Endothelial cell of umbilical vein (primary cell): ENCODE data around the gene PTGES2. TPM values are rescaled to one million over a fixed set of nuclear protein-coding genes. Genes with fewer than 3 reads are reported as not detected.
A peak's percentile ranks its signal among the peaks of the same experiment; 100 is the strongest.

Experiments
- BruUV-seq: library from RNA; stranded (reverse); fragments of 400-500 nt; replicated peaks from 2 replicates; lab custom pipeline; 2021; lab: Mats Ljungman, UMichigan
- CTCF ChIA-PET: fragments of 300-600, 350-600 bp; sonication (Branson Sonifier 250); formaldehyde crosslinking; loops from one replicate; lab custom pipeline; 2021; ENCODE audit warnings: antibody characterized with exemption, inconsistent platforms; lab: Charles Lee
- POLR2A ChIA-PET: fragments of 300-600, 350-600 bp; sonication (Branson Sonifier 250); formaldehyde crosslinking; loops from one replicate; lab custom pipeline; 2021; ENCODE audit warnings: antibody characterized with exemption, inconsistent platforms; lab: Charles Lee
- DNase-seq: peaks from one replicate; pipeline ENCODE4 v3.0.0-alpha.2; 2011; ENCODE audit warnings: low read depth, low spot score
- FAIRE-seq: peaks from 2 replicates; lab custom pipeline; 2011; peaks lifted over from hg19 to GRCh38; lab: Jason Lieb, UNC
- H2AFZ ChIP-seq: 2 replicates; pipeline ENCODE4 v1.6.0; 2012; ENCODE audit warnings: low read depth, low read length, control low read depth, inconsistent platforms
- H3K27ac ChIP-seq: 2 replicates; pipeline ENCODE4 v1.5.1; 2011; ENCODE audit warnings: low read depth, mild to moderate bottlenecking, control low read depth, low read length, moderate library complexity; ENCODE audit not compliant: insufficient read depth
- H3K27me3 ChIP-seq, 2 experiments: 2 replicates each; pipeline versions ENCODE4 v1.6.0 to v1.6.1; 2011; ENCODE audit warnings: low read length in 2 of 2, mixed read lengths in 1 of 2; ENCODE audit not compliant: control insufficient read depth in 2 of 2, insufficient read depth in 2 of 2
- H3K36me3 ChIP-seq, 2 experiments: 2 replicates in 1 of 2; 3 replicates in 1 of 2; pipeline ENCODE4 v1.5.1; 2011; ENCODE audit warnings: low read length in 2 of 2, mild to moderate bottlenecking in 1 of 2, moderate library complexity in 1 of 2; ENCODE audit not compliant: control insufficient read depth in 2 of 2, insufficient read depth in 2 of 2; ENCODE audit errors: extremely low read depth in 1 of 2
- H3K4me1 ChIP-seq: 3 replicates; pipeline ENCODE4 v1.5.1; 2011; ENCODE audit warnings: mild to moderate bottlenecking, low read length; ENCODE audit not compliant: control insufficient read depth, insufficient read depth; ENCODE audit errors: extremely low read depth
- H3K4me2 ChIP-seq: 2 replicates; pipeline ENCODE4 v1.6.1; 2011; ENCODE audit warnings: low read length, control low read depth, mixed read lengths; ENCODE audit not compliant: insufficient read depth
- H3K4me3 ChIP-seq, 3 experiments: fragments of 200-600 bp in 1 of 3; sonication (generic), shearing (Covaris generic) in 1 of 3; replicated peaks in 1 of 3; 2 replicates each; pipeline ENCODE4 v1.5.1; 2011 to 2016; ENCODE audit warnings: control low read depth in 3 of 3, low read length in 3 of 3, mild to moderate bottlenecking in 2 of 3, inconsistent platforms in 1 of 3, low read depth in 1 of 3, moderate library complexity in 1 of 3; ENCODE audit not compliant: insufficient read depth in 1 of 3
- H3K79me2 ChIP-seq: 2 replicates; pipeline ENCODE4 v1.6.0; 2012; ENCODE audit warnings: low read length, inconsistent platforms; ENCODE audit not compliant: control insufficient read depth, insufficient read depth
- H3K9ac ChIP-seq: replicated peaks from 2 replicates; pipeline ENCODE3; 2011; ENCODE audit warnings: low read length, control low read depth; ENCODE audit not compliant: insufficient read depth; ENCODE audit errors: extremely low read depth
- H3K9me1 ChIP-seq: replicated peaks from 3 replicates; pipeline ENCODE4 v1.6.0; 2011; ENCODE audit warnings: mild to moderate bottlenecking, low read length; ENCODE audit not compliant: control insufficient read depth, insufficient read depth; ENCODE audit errors: extremely low read depth
- H3K9me3 ChIP-seq: replicated peaks from 2 replicates; pipeline ENCODE4 v1.5.1; 2012; ENCODE audit warnings: low read length, inconsistent platforms; ENCODE audit not compliant: control insufficient read depth, insufficient read depth
- H4K20me1 ChIP-seq: replicated peaks from 2 replicates; pipeline ENCODE3; 2011; ENCODE audit warnings: mild to moderate bottlenecking, low read length; ENCODE audit not compliant: control insufficient read depth, insufficient read depth; ENCODE audit errors: extremely low read depth
- EZH2 ChIP-seq: IDR thresholded peaks from 2 replicates; pipeline ENCODE4 v1.6.1; 2012; ENCODE audit warnings: borderline replicate concordance, low read depth, mild to moderate bottlenecking, moderate library complexity, low read length, inconsistent platforms; ENCODE audit not compliant: severe bottlenecking
- FOS ChIP-seq: IDR thresholded peaks from 2 replicates; pipeline ENCODE4 v1.6.1; 2011; ENCODE audit warnings: mild to moderate bottlenecking, low read length, moderate library complexity, borderline replicate concordance; ENCODE audit not compliant: insufficient read depth
- GATA2 ChIP-seq: IDR thresholded peaks from 2 replicates; pipeline ENCODE4 v1.7.0; 2011; ENCODE audit warnings: low read depth, mild to moderate bottlenecking, moderate library complexity, mixed read lengths, low read length; ENCODE audit not compliant: insufficient read length, insufficient read depth
- JUN ChIP-seq: IDR thresholded peaks from 2 replicates; pipeline ENCODE4 v1.6.1; 2011; ENCODE audit warnings: borderline replicate concordance, low read depth; ENCODE audit not compliant: insufficient read length, insufficient read depth
- MYC ChIP-seq: IDR thresholded peaks from one replicate; pipeline ENCODE4 v1.6.1; 2011; ENCODE audit warnings: mild to moderate bottlenecking, low read depth, low read length
- POLR2A ChIP-seq: IDR thresholded peaks from 2 replicates; pipeline ENCODE4 v1.6.1; 2012; ENCODE audit warnings: low read depth, mild to moderate bottlenecking, control low read depth, low read length
- POLR2AphosphoS5 ChIP-seq: IDR thresholded peaks from 2 replicates; pipeline ENCODE4 v1.6.1; 2012; ENCODE audit warnings: low read depth, mild to moderate bottlenecking, control low read depth, low read length, moderate library complexity; ENCODE audit not compliant: insufficient read depth
- dilution Hi-C: fragments of 300-500 bp; cut with MboI; formaldehyde crosslinking; loops from one replicate; pipeline ENCODE4 v1.15.0; 2019; ENCODE audit warnings: low sequenced_read_pairs; ENCODE audit not compliant: extremely low pct_ligation_motif_present
- intact Hi-C: fragments of 100-400 bp; cut with micrococcal nuclease; formaldehyde crosslinking; loops from one replicate; pipeline ENCODE4 v1.10.0; 2022
- polyA plus RNA-seq, 4 experiments: library from polyadenylated mRNA; depleted of rRNA in 3 of 4; stranded (reverse) in 3 of 4; unstranded in 1 of 4; fragments of >200 nt; gene quantifications; 2 replicates each; pipeline versions ENCODE4 v1.2.1 to v1.2.3, GENCODE V29; 2011 to 2012; ENCODE audit warnings: missing spikeins in 1 of 4
- total RNA-seq: library from RNA; stranded (reverse); gene quantifications from 2 replicates; pipeline ENCODE4 v1.2.3, GENCODE V29; 2021
- TF ChIP-seq, protein P1 (sequence below): IDR thresholded peaks from 2 replicates; pipeline ENCODE4 v1.6.1; 2011; ENCODE audit not compliant: insufficient read depth, insufficient read length
- TF ChIP-seq, protein P2 (sequence below), 2 donors: IDR thresholded peaks; 1 replicate in 1 of 2; 2 replicates in 1 of 2; pipeline ENCODE4 v1.5.1; 2011; ENCODE audit warnings: low read length in 2 of 2, mild to moderate bottlenecking in 2 of 2, moderate library complexity in 2 of 2, control low read depth in 1 of 2, inconsistent platforms in 1 of 2, low read depth in 1 of 2; ENCODE audit not compliant: insufficient read depth in 1 of 2; ENCODE audit errors: extremely low read depth in 1 of 2

PTGES2 gene
- total and polyA plus RNA-seq, 2 donors (not counting 3 experiments of a cell fraction or from before 2014, with no cell fraction given), result 64.2 to 69.9 TPM

DNA sequence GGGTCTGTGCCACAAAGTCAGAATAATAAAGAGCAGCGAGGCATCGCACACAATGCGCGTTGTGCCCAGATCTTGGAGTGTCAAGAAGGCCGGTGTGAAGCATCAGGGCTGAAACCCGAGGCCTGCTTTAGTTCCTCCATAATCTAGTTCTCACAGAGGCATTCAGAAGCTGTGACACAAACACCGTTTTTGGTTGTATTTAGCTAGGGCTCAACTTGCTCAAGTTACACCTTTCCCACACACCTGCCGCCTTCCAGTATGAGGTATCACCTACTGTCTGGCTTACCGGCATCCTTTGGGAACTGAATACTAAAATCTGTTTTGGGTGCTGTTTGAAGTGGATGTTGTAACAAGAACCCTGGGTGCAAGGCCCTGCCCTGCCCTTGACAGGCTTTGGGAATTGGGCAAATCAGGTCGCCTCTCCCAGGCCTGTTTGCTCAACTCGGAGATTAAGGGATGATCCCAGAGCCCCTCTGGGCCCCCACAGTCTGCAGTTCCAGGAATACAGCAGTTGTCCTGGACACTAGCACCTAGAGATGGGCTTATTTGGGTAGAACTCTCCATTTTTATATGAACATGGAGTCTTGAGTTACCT is 32.5 kb downstream of the PTGES2 start:
- BruUV-seq, result no TSS peak
- Histone ChIP-seq H3K4me1 (peaks cover 40% of the 10 kb centered on the region), H3K27me3 (no peaks in the 10 kb centered on the region), H3K9ac (peak overlapping the region; percentile 30), H3K79me2 (peaks cover 43% of the 10 kb centered on the region), H3K9me1 (no peaks in the 10 kb centered on the region), H2AFZ (no peak overlapping the region), H4K20me1 (no peaks in the 10 kb centered on the region), H3K4me2 (peak overlapping the region; percentile 32), H3K4me3 (no peak overlapping the region), H3K36me3 (no peaks in the 10 kb centered on the region), H3K9me3 (no peaks in the 10 kb centered on the region), H3K27ac (peak overlapping the region; percentile 93)
- FAIRE-seq, result no peak
- ChIA-PET POLR2A (no interaction called here), CTCF (interaction anchor here (0.6 to 4.9 kb wide), 6 partner anchors 9 to 151 kb away, joined by 3 to 55 read pairs (median 5); no protein-coding TSS in a partner anchor)
- no peak for DNase-seq
- intact Hi-C loops, result loop anchor here (1.0 kb wide), 1 partner anchor 27 kb away; the partner anchor contains the start of gene SLC25A25
- no peak for TF ChIP-seq EZH2
- TF ChIP-seq POLR2A, result no peak
- TF ChIP-seq, protein P1, sequence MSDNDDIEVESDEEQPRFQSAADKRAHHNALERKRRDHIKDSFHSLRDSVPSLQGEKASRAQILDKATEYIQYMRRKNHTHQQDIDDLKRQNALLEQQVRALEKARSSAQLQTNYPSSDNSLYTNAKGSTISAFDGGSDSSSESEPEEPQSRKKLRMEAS, result no peak
- no peak for TF ChIP-seq POLR2AphosphoS5
- no peak for TF ChIP-seq FOS
- TF ChIP-seq, protein P2, sequence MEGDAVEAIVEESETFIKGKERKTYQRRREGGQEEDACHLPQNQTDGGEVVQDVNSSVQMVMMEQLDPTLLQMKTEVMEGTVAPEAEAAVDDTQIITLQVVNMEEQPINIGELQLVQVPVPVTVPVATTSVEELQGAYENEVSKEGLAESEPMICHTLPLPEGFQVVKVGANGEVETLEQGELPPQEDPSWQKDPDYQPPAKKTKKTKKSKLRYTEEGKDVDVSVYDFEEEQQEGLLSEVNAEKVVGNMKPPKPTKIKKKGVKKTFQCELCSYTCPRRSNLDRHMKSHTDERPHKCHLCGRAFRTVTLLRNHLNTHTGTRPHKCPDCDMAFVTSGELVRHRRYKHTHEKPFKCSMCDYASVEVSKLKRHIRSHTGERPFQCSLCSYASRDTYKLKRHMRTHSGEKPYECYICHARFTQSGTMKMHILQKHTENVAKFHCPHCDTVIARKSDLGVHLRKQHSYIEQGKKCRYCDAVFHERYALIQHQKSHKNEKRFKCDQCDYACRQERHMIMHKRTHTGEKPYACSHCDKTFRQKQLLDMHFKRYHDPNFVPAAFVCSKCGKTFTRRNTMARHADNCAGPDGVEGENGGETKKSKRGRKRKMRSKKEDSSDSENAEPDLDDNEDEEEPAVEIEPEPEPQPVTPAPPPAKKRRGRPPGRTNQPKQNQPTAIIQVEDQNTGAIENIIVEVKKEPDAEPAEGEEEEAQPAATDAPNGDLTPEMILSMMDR (IDR thresholded peaks at IDR 0.05; ENCODE audit: extremely low read depth in 1 of 2, insufficient read depth in 1 of 2, low read depth in 1 of 2, low read length in 2 of 2), result no peak
- TF ChIP-seq JUN, result no peak
- no peak for TF ChIP-seq GATA2
- no peak for TF ChIP-seq MYC
- dilution Hi-C loops, result no loop called here
